Body of pancreas (tissue), 4 donors: ENCODE results near the gene PRCC. TPM values are rescaled to one million over a fixed set of nuclear protein-coding genes. Genes with fewer than 3 reads are reported as not detected.
A peak's percentile ranks its signal among the peaks of the same experiment; 100 is the strongest.

Source experiments
- ATAC-seq: fragments of 150-250 bp; one replicate; pipeline ENCODE4 v1.9.1; 2016
- DNase-seq, 4 donors: peaks; one replicate each; pipeline ENCODE4 v3.0.0-alpha.2; 2019
- H3K27ac ChIP-seq, 4 donors: fragments of 200-600 bp; sonication (generic); 1 replicate in 3 of 4; 2 replicates in 1 of 4; pipeline versions ENCODE4 v1.5.1 to v1.6.1; 2016 to 2019; ENCODE audit warnings: mild to moderate bottlenecking in 1 of 4, mixed read lengths in 1 of 4, moderate library complexity in 1 of 4
- H3K27me3 ChIP-seq, 2 donors: fragments of 200-600 bp; sonication (generic); one replicate each; pipeline ENCODE4 v1.6.0; 2016; ENCODE audit warnings: mild to moderate bottlenecking in 1 of 2
- H3K36me3 ChIP-seq, 2 donors: fragments of 200-600 bp; sonication (generic); replicated peaks in 1 of 2; 2 replicates each; pipeline ENCODE4 v1.5.1; 2016; ENCODE audit warnings: low read depth in 2 of 2; ENCODE audit not compliant: insufficient read depth in 1 of 2
- H3K4me1 ChIP-seq: fragments of 200-600 bp; sonication (generic); one replicate; pipeline ENCODE4 v1.6.0; 2016
- H3K4me3 ChIP-seq, 2 donors: fragments of 200-600 bp; sonication (generic); 1 replicate in 1 of 2; 2 replicates in 1 of 2; pipeline ENCODE4 v1.5.1; 2016 to 2019
- H3K9me3 ChIP-seq, 3 donors: fragments of 200-600 bp; sonication (generic); 1 replicate in 2 of 3; 2 replicates in 1 of 3; pipeline ENCODE4 v1.5.1; 2016
- POLR2A ChIP-seq, 3 donors: fragments of 450-650 bp; IDR thresholded peaks; one replicate each; pipeline ENCODE4 v1.6.1; 2016; ENCODE audit warnings: antibody characterized with exemption in 3 of 3, mild to moderate bottlenecking in 2 of 3
- WGBS, 2 donors: methylation state at CpG; one replicate each; pipeline ENCODE4 v1.1.5; 2017; 5-methylcytosine and 5-hydroxymethylcytosine counted together
- intact Hi-C: fragments of 100-400 bp; cut with DNase I; formaldehyde crosslinking; loops from one replicate; pipeline ENCODE4 v1.15.1; 2023
- total RNA-seq, 2 donors: library from RNA; depleted of rRNA; stranded (reverse); fragments of >200 nt; gene quantifications; one replicate each; pipeline ENCODE4 v1.1.0, GENCODE V29; 2016
- TF ChIP-seq, protein P1 (sequence below), 7 experiments: fragments of 450-650 bp in 4 of 7; fragments of 200-600 bp in 3 of 7; sonication (generic) in 3 of 7; IDR thresholded peaks; one replicate each; pipeline ENCODE4 v1.5.1; 2016 to 2019; ENCODE audit warnings: antibody characterized with exemption in 7 of 7

PRCC gene
- total RNA-seq, 2 donors from 2014 or later = 19.2 to 28.3 TPM

DNA sequence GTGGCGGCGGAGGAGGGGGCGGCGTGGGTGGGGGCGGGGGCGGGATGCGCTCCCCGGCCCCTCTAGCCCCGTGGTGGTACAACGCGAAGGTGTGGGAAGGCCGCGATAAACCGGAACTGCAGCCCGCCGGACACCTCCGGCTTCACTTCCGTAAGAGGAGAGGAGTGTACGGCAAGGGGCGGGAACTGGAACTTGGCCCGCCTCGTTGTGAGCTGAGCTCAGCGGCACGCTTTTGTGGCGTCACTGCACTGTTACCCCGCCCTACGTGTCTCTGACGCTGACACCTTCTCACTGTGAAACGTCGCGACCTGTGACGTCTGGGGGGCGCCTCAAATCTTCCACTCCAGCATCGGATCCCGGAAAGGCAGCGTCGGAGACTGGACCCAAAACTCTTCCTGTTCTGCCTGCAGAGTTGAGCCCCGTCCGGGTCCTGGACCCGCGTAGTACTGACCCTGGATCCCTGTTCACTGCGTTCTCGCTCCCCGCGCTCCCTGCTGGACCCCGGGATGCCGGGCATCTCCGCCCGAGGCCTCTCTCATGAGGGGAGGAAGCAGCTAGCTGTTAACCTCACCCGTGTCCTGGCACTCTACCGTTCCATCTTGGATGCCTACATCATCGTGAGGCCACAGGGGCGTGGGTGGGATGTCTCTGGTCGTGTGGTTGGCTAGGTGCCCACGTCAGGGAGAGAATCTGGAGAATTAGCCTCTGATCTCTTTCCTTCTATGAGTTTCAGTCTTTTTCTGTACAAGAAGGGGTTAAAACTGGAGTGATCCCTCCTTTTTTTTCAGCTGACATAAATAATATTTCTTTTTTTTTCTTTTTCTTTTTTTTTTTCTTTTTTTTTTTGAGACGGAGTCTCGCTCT lies 38.5 kb upstream of the PRCC start, which contains the start of gene ISG20L2:
ISG20L2 (minus strand) TSS at position 168 of the 864 bp plus-strand sequence. CDS start 1,114 bp downstream, outside the sequence.
- Histone ChIP-seq H3K4me1 (peaks cover 50% of the 10 kb centered on the region), H3K27me3 (no peaks in the 10 kb centered on the region), H3K9me3 (no peaks in the 10 kb centered on the region), H3K4me3 (peak within 1 kb of the TSS; percentile 46 to 85), H3K27ac (peak within 1 kb of the TSS; percentile 93 to 97 (median 96)), H3K36me3 (peaks cover 0 to 2% of the 10 kb centered on the region in 2 donors)
- intact Hi-C loops = no loop called here
- DNase-seq (peak; percentile 95 to 99 (median 98)), ATAC-seq (peak; percentile 93)
- 1 to 2% methylated on average over 21 to 49 of the region's 57 CpGs for WGBS, 2 donors
- TF ChIP-seq, protein P1, sequence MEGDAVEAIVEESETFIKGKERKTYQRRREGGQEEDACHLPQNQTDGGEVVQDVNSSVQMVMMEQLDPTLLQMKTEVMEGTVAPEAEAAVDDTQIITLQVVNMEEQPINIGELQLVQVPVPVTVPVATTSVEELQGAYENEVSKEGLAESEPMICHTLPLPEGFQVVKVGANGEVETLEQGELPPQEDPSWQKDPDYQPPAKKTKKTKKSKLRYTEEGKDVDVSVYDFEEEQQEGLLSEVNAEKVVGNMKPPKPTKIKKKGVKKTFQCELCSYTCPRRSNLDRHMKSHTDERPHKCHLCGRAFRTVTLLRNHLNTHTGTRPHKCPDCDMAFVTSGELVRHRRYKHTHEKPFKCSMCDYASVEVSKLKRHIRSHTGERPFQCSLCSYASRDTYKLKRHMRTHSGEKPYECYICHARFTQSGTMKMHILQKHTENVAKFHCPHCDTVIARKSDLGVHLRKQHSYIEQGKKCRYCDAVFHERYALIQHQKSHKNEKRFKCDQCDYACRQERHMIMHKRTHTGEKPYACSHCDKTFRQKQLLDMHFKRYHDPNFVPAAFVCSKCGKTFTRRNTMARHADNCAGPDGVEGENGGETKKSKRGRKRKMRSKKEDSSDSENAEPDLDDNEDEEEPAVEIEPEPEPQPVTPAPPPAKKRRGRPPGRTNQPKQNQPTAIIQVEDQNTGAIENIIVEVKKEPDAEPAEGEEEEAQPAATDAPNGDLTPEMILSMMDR (IDR thresholded peaks at IDR 0.05) = peak in 1 of 7 experiments; percentile 3
- TF ChIP-seq POLR2A (IDR thresholded peaks at IDR 0.05) = peak in 2 of 3 donors; percentile 56 to 61

- Histone ChIP-seq H3K4me1 (peaks cover 12% of the 10 kb centered on the region), H3K27me3 (no peaks in the 10 kb centered on the region), H3K9me3 (no peaks in the 10 kb centered on the region), H3K27ac (no peak overlapping the region), H3K4me3 (no peak overlapping the region), H3K36me3 (peaks cover 0 to 6% of the 10 kb centered on the region in 2 donors)
- TF ChIP-seq, protein P1 (IDR thresholded peaks at IDR 0.05) = no peak
- TF ChIP-seq POLR2A (IDR thresholded peaks at IDR 0.05) = no peak
- DNase-seq (no peak), ATAC-seq (no peak)
- 92 to 94% methylated on average over 19 to 20 of the region's 20 CpGs for WGBS, 2 donors
- intact Hi-C loops = no loop called here
Observed at GRCh38 chr1:156733989-156734584, 33.2 kb upstream of the PRCC start.

GRCh38 chr1:156738407-156738806 lies 28.9 kb upstream of the PRCC start:
- 81 to 90% methylated on average over 10 of the region's 10 CpGs for WGBS, 2 donors
- no peak overlapping the region for H3K27ac ChIP-seq
- peaks cover 17% of the 10 kb centered on the region for H3K4me1 ChIP-seq
- H3K9me3 ChIP-seq = no peaks in the 10 kb centered on the region
- intact Hi-C loops = no loop called here
- TF ChIP-seq, protein P1 (IDR thresholded peaks at IDR 0.05) = no peak
- no peak for TF ChIP-seq POLR2A (IDR thresholded peaks at IDR 0.05)
- DNase-seq = no peak
- ATAC-seq = no peak
- H3K4me3 ChIP-seq = no peak overlapping the region
- no peaks in the 10 kb centered on the region for H3K27me3 ChIP-seq
- peaks cover 0 to 13% of the 10 kb centered on the region in 2 donors for H3K36me3 ChIP-seq

DNA sequence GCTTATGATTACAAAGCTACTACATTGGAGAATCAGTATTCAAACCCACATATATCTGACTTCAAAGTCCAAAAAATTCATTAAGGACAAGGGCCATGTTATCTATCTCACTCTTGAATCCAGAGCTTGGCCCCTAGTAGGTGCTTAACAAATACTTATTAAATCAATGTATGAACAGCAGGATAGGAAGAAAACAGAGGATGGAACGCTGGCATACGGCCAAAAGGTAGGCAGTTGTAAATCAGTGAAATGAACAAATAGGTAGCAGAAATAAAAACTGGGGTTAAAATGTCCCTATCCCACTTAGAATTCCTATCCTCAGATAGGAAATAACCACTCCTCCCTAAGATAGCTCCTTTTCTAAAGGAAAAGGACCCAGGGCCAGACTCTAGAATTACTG lies 28.4 kb upstream of the PRCC start:
- WGBS, 2 donors = 62 to 73% methylated on average over 2 of the region's 2 CpGs
- TF ChIP-seq, protein P1 (IDR thresholded peaks at IDR 0.05) = no peak
- no peak for TF ChIP-seq POLR2A (IDR thresholded peaks at IDR 0.05)

More for the DNA sequence above, 28.4 kb upstream of the PRCC start:
- ATAC-seq (no peak), DNase-seq (no peak)
- Histone ChIP-seq H3K9me3 (no peaks in the 10 kb centered on the region), H3K36me3 (peaks cover 0 to 11% of the 10 kb centered on the region in 2 donors), H3K27ac (no peak overlapping the region), H3K4me1 (peaks cover 17% of the 10 kb centered on the region), H3K27me3 (no peaks in the 10 kb centered on the region), H3K4me3 (no peak overlapping the region)
- intact Hi-C loops = no loop called here
